Measurements from ENCODE around the gene GADD45GIP1.
A peak's percentile ranks its signal among the peaks of the same experiment; 100 is the strongest.
"Not testable (repeated sequence)": the region's sequence is repeated elsewhere in the genome, so short reads cannot be mapped to it uniquely, and the experiment has no call there.

Gene GADD45GIP1

GRCh38 chr19:12953138-12953798 is 3.8 kb downstream of the GADD45GIP1 start:
- H3K27me3 Mint-ChIP-seq (ENCODE audit: low read depth): no peaks in the 10 kb centered on the region
- peak overlapping the region; percentile 81 to 91 (median 84) for H3K27ac Mint-ChIP-seq
- TF ChIP-seq CTCF (IDR thresholded peaks at IDR 0.05; ENCODE audit: unreplicated experiment in 3 of 3): no peak
- H3K9me3 Mint-ChIP-seq: no peaks in the 10 kb centered on the region
- H3K4me3 Mint-ChIP-seq: peak overlapping the region; percentile 31 to 64 (median 52)
- H3K36me3 Mint-ChIP-seq (ENCODE audit: low read depth): peaks cover 52% of the 10 kb centered on the region
- peaks cover 40% of the 10 kb centered on the region for H3K4me1 Mint-ChIP-seq

GRCh38 chr19:12952488-12953137 is 4.4 kb downstream of the GADD45GIP1 start:
- peak overlapping the region; percentile 81 to 91 (median 84) for H3K27ac Mint-ChIP-seq
- H3K36me3 Mint-ChIP-seq (ENCODE audit: low read depth): peaks cover 57% of the 10 kb centered on the region
- H3K4me1 Mint-ChIP-seq: peaks cover 40% of the 10 kb centered on the region
- H3K9me3 Mint-ChIP-seq: no peaks in the 10 kb centered on the region
- TF ChIP-seq CTCF (IDR thresholded peaks at IDR 0.05; ENCODE audit: unreplicated experiment in 3 of 3): no peak
- H3K27me3 Mint-ChIP-seq (ENCODE audit: low read depth): no peaks in the 10 kb centered on the region
- H3K4me3 Mint-ChIP-seq: peak overlapping the region in 2 of 3 experiments; percentile 34 to 37

- Mint-ChIP-seq H3K36me3 (ENCODE audit: low read depth) (peaks cover 59% of the 10 kb centered on the region), H3K4me3 (peak overlapping the region; percentile 8 to 52 (median 34)), H3K27ac (peak overlapping the region in 2 of 3 experiments; percentile 81 to 91), H3K4me1 (peaks cover 40% of the 10 kb centered on the region)
- not testable (repeated sequence) for H3K27me3 Mint-ChIP-seq (ENCODE audit: low read depth); H3K9me3 Mint-ChIP-seq
Measured at GRCh38 chr19:12952050-12952449, 5.0 kb downstream of the GADD45GIP1 start.

DNA sequence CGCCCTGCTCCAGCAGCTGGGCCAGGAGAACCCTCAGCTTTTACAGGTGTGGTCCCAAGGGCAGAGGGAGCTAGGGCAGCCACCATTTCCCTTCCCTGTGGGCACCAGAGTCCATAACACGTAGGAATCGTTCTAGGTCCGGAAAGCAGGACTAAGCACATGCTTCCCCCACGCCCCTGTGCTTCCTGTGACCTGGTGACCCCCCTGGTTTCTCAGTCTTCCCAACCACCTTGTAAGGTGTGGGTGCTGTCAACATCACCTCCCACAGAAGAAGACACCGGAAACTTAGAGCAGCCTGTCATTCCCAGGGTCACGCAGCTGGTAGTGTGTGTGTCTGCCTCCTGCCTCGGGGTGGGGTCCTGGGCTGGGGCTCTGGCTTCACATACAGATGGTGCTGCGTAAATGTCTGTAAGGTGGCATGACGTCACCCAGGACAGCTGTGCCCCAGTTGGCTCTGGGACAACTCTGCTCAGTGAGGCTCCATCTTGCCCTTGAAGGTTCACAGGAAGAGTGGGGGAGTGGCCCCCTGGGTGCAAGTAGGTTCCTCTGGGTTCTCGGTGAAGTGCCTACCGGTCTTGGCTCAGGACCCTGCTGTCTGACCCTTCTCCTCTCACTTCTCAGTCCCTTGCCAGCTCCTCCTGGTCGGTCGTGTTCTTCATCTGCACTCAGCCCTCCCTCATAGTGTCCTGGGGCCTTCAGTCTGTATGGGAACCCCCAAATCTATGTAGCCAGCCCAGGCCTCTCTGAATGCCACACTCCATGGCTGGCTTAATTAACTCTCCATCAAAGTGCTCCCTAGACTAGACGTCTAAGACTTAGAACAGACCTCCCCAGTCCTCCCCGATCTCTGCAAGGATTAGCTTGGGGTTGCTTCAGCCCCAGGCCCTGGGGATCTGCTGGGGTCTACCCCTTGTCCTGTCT is 7.4 kb downstream of the GADD45GIP1 start:
- Mint-ChIP-seq H3K4me3 (peak overlapping the region; percentile 59 to 79 (median 71)), H3K27ac (peak overlapping the region in 2 of 3 experiments; percentile 40 to 48), H3K36me3 (ENCODE audit: low read depth) (peaks cover 52% of the 10 kb centered on the region), H3K4me1 (peaks cover 35% of the 10 kb centered on the region), H3K9me3 (no peaks in the 10 kb centered on the region), H3K27me3 (ENCODE audit: low read depth) (peaks cover 4% of the 10 kb centered on the region)
- TF ChIP-seq CTCF (IDR thresholded peaks at IDR 0.05; ENCODE audit: unreplicated experiment in 3 of 3): no peak

DNA sequence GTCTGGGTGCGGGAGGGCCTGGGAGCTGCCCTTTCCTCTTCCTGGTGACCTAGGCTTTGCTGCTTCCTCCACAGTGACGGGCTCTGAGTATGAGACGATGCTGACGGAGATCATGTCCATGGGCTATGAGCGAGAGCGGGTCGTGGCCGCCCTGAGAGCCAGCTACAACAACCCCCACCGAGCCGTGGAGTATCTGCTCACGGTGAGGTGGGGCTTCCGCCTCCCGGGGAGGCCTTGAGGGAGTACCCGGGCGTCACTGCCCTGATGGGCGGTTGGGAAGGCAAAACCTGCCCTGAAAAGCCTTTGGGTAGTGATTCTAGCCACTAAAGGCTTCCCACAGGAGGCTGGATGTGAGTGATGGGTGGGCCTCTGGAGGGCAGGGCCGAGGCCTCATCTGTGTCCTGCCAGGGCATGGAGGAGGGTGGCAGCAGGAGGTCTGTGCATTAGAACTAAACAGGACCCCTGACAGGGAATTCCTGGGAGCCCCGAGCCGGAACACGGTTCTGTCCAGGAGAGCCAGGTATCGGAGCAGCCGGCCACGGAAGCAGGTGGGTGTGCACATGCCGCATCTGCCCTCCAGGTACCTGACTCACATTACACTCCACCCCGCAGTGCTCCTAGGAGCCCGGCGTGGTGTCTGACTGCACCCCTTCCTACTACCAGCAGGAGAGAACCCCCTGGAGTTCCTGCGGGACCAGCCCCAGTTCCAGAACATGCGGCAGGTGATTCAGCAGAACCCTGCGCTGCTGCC is 8.2 kb downstream of the GADD45GIP1 start:
- TF ChIP-seq CTCF (IDR thresholded peaks at IDR 0.05; ENCODE audit: unreplicated experiment in 3 of 3): no peak
- Mint-ChIP-seq H3K4me3 (peak overlapping the region; percentile 46 to 57 (median 50)), H3K9me3 (no peaks in the 10 kb centered on the region)

More for the DNA sequence above, 8.2 kb downstream of the GADD45GIP1 start:
- peaks cover 28% of the 10 kb centered on the region for H3K4me1 Mint-ChIP-seq
- no peak overlapping the region for H3K27ac Mint-ChIP-seq
- peaks cover 55% of the 10 kb centered on the region for H3K36me3 Mint-ChIP-seq (ENCODE audit: low read depth)
- H3K27me3 Mint-ChIP-seq (ENCODE audit: low read depth): peaks cover 4% of the 10 kb centered on the region
